Middle frontal gyrus (tissue), 1 donor: Measurements from ENCODE around the gene SLC6A3.
"Not testable (repeated sequence)": the region's sequence is repeated elsewhere in the genome, so short reads cannot be mapped to it uniquely, and the experiment has no call there.

Experiments
- DNase-seq: peaks from one replicate; pipeline ENCODE4 v3.0.0-alpha.2; 2015; ENCODE audit warnings: low spot score; ENCODE audit errors: extremely low spot score

The SLC6A3 gene

GRCh38 chr5:1478271-1479035 is 33.2 kb upstream of the SLC6A3 start:
- DNase-seq, result no peak

- no peak for DNase-seq
Observed at GRCh38 chr5:1477341-1477740, 32.1 kb upstream of the SLC6A3 start.

- DNase-seq, result no peak
Observed at GRCh38 chr5:1476967-1477310, 31.7 kb upstream of the SLC6A3 start.

GRCh38 chr5:1476181-1476966 is 31.1 kb upstream of the SLC6A3 start:
- no peak for DNase-seq

GRCh38 chr5:1475544-1475900 is 30.3 kb upstream of the SLC6A3 start:
- not testable (repeated sequence) for DNase-seq

GRCh38 chr5:1474866-1475543 is 29.8 kb upstream of the SLC6A3 start:
- no peak for DNase-seq

GRCh38 chr5:1474183-1474839 is 29.1 kb upstream of the SLC6A3 start:
- DNase-seq, result no peak

GRCh38 chr5:1473746-1474145 is 28.5 kb upstream of the SLC6A3 start:
- no peak for DNase-seq

GRCh38 chr5:1472964-1473628 is 27.9 kb upstream of the SLC6A3 start:
- no peak for DNase-seq

- no peak for DNase-seq
Observed at GRCh38 chr5:1471997-1472963, 27.0 kb upstream of the SLC6A3 start.

GRCh38 chr5:1471240-1471853 is 26.1 kb upstream of the SLC6A3 start:
- DNase-seq, result no peak

- DNase-seq, result no peak
Observed at GRCh38 chr5:1470762-1471211, 25.5 kb upstream of the SLC6A3 start.

- no peak for DNase-seq
Observed at GRCh38 chr5:1468629-1469527, 23.6 kb upstream of the SLC6A3 start.

GRCh38 chr5:1468247-1468612 is 23.0 kb upstream of the SLC6A3 start:
- peak; percentile 15 for DNase-seq

GRCh38 chr5:1467341-1468246 is 22.4 kb upstream of the SLC6A3 start:
- DNase-seq, result no peak

GRCh38 chr5:1466631-1467265 is 21.5 kb upstream of the SLC6A3 start:
- no peak for DNase-seq

- DNase-seq, result no peak
Observed at GRCh38 chr5:1465966-1466471, 20.8 kb upstream of the SLC6A3 start.
